ENCODE data around the gene MEX3A. TPM values are rescaled to one million over a fixed set of nuclear protein-coding genes. Genes with fewer than 3 reads are reported as not detected.

Gene MEX3A
- total and polyA plus RNA-seq, 10 of the 15 experiments (the other 5 are each of a cell fraction or from before 2014, with no cell fraction given) = 0.11 to 5.1 (median 1.7) TPM

DNA sequence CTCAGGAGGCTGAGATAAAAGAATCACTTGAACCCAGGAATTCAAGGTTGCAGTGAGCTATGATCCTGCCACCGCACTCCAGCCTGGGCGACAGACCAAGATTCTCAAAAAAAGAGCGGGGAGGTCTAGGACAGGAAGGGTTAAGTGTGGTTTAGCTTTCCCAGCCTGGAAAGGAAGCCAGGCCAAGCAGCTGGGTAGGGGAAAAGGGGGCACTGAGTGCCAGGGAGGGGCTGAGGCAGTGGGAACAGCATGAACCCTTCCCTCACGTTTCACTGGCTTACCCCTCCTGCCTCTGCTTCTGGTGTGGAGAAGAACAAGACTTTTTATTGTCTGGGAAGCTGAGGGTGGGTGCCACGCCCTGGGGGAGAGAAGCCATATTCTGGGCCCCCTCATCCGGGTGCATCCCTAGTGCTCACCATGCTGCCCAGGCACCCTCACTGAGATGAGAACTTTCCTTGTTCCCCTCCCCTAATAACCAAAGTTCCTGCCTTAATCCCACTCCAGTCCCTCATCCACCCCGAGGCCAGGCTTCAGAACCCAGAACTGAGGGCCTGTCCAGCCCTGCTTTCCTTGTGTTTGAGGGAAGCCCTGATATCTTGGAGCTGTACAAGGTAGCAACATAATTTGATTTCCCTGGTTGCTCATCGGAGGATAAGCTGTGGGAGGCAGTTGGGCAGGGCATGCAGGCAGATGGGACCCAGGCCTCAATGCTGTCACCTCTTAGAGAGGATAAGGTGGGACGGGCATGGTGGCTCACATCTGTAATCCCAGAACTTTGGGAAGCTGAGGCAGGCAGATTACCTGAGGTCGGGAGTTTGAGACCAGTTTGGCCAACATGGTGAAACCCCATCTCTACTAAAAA lies 30.2 kb upstream of the MEX3A start:
- intact Hi-C loops (cut with micrococcal nuclease; ENCODE audit: unreplicated experiment) (no loop called here), in situ Hi-C loops (cut with MboI) (no loop called here)
- WGBS (ENCODE audit: insufficient coverage, insufficient replicate concordance, low lambda C conversion rate, missing lambda C conversion rate) = 69% methylated on average over 10 of the region's 10 CpGs
- Histone ChIP-seq H3K79me2 (ENCODE audit: control insufficient read depth, insufficient read depth, low read length) (peaks cover 25% of the 10 kb centered on the region), H3K9me3 (replicated peaks; ENCODE audit: control insufficient read depth, insufficient read depth, low read length) (no peaks in the 10 kb centered on the region), H3K27ac (ENCODE audit: control insufficient read depth, insufficient read depth) (no peak overlapping the region), H2AFZ (ENCODE audit: control insufficient read depth, low read depth, low read length) (no peak overlapping the region), H3K36me3 (ENCODE audit: control insufficient read depth in 2 of 2, insufficient read depth in 2 of 2, low read length in 1 of 2) (no peaks in the 10 kb centered on the region), H3K9ac (ENCODE audit: control insufficient read depth, insufficient read depth, low read length) (no peak overlapping the region), H3K27me3 (replicated peaks in 1 of 2; ENCODE audit: control insufficient read depth in 2 of 2, insufficient read depth in 2 of 2, low read length in 1 of 2) (no peaks in the 10 kb centered on the region), H4K20me1 (ENCODE audit: control insufficient read depth, insufficient read depth) (no peaks in the 10 kb centered on the region), H3K4me3 (no peak overlapping the region), H3K4me1 (ENCODE audit: control insufficient read depth, insufficient read depth, low read length) (peaks cover 12% of the 10 kb centered on the region), H3K4me2 (ENCODE audit: control insufficient read depth, insufficient read depth) (no peak overlapping the region)
- BruUV-seq (replicated peaks) = no TSS peak
- SMC1A ChIA-PET (ENCODE audit: uncharacterized antibody, unreplicated experiment) = interaction anchor here (1.1 to 23.6 kb wide), 9 partner anchors 9 to 113 kb away, joined by 3 to 874 read pairs (median 4); partner anchors contain the start of gene MEX3A
- FAIRE-seq (no peak), DNase-seq (ENCODE audit: low read depth, low spot score) (no peak), ATAC-seq (no peak)
- RAD21 ChIA-PET (ENCODE audit: unreplicated experiment) = interaction anchor here (10.4 to 22.2 kb wide), 2 partner anchors 14 to 15 kb away, joined by 105 to 695 read pairs; no protein-coding TSS in a partner anchor
- POLR2A ChIA-PET = interaction anchor here (1.1 to 12.7 kb wide), 3 partner anchors 8 to 19 kb away, joined by 4 to 128 read pairs (median 13); no protein-coding TSS in a partner anchor
- CTCF ChIA-PET = interaction anchor here (0.6 to 25.7 kb wide), 5 partner anchors 15 to 223 kb away, joined by 3 to 1294 read pairs (median 4); no protein-coding TSS in a partner anchor
- TF ChIP-seq SREBF1 (IDR thresholded peaks at IDR 0.05; ENCODE audit: low read length) (no peak), IKZF2 (IDR thresholded peaks at IDR 0.05) (no peak), MEF2A (IDR thresholded peaks at IDR 0.05; ENCODE audit: insufficient read depth, low read depth, low read length) (no peak), USF2 (IDR thresholded peaks at IDR 0.05; ENCODE audit: borderline replicate concordance, low read depth, low read length) (no peak), ETV6 (conservative IDR thresholded peaks at IDR 0.05 in 1 of 2, IDR thresholded peaks at IDR 0.05 in 1 of 2; ENCODE audit: borderline replicate concordance in 1 of 2, low read depth in 1 of 2) (no peak), GABPA (IDR thresholded peaks at IDR 0.05; ENCODE audit: low read depth) (no peak), GATAD2B (conservative IDR thresholded peaks at IDR 0.05; ENCODE audit: low read depth) (no peak), MEF2B (IDR thresholded peaks at IDR 0.05; ENCODE audit: partially characterized antibody, poor library complexity, severe bottlenecking) (no peak), EP300 (IDR thresholded peaks at IDR 0.05; ENCODE audit: borderline replicate concordance in 1 of 2, control insufficient read depth in 1 of 2, low read depth in 2 of 2, low read length in 2 of 2) (no peak), RCOR1 (conservative IDR thresholded peaks at IDR 0.05; ENCODE audit: low read depth, low read length) (no peak), DPF2 (IDR thresholded peaks at IDR 0.05) (no peak), RAD51 (IDR thresholded peaks at IDR 0.05) (no peak), ATF7 (IDR thresholded peaks at IDR 0.05; ENCODE audit: low read depth) (no peak), PML (IDR thresholded peaks at IDR 0.05; ENCODE audit: low read length) (no peak), CHD1 (IDR thresholded peaks at IDR 0.05; ENCODE audit: low read depth, low read length) (no peak)

Data from GM12878 (cell line).